ENCODE data around the gene CD44. TPM values are rescaled to one million over a fixed set of nuclear protein-coding genes. Genes with fewer than 3 reads are reported as not detected.

Gene CD44
- total RNA-seq, 1 donor from 2014 or later, result 489 TPM

- Mint-ChIP-seq H3K4me1 (peaks cover 14% of the 10 kb centered on the region), H3K36me3 (ENCODE audit: low read depth) (no peaks in the 10 kb centered on the region), H3K27ac (no peak overlapping the region), H3K9me3 (peaks cover 5% of the 10 kb centered on the region), H3K4me3 (no peak overlapping the region), H3K27me3 (peaks cover 29% of the 10 kb centered on the region)
- no peak for DNase-seq
- intact Hi-C loops (cut with micrococcal nuclease), result no loop called here
Observed at GRCh38 chr11:35260342-35260985, 121.5 kb downstream of the CD44 start.

- Mint-ChIP-seq H3K4me3 (no peak overlapping the region), H3K27ac (no peak overlapping the region), H3K36me3 (ENCODE audit: low read depth) (no peaks in the 10 kb centered on the region), H3K4me1 (peaks cover 13% of the 10 kb centered on the region), H3K9me3 (peaks cover 9% of the 10 kb centered on the region), H3K27me3 (peaks cover 29% of the 10 kb centered on the region)
- no peak for DNase-seq
- intact Hi-C loops (cut with micrococcal nuclease), result no loop called here
Observed at GRCh38 chr11:35261197-35261596, 122.2 kb downstream of the CD44 start.

DNA sequence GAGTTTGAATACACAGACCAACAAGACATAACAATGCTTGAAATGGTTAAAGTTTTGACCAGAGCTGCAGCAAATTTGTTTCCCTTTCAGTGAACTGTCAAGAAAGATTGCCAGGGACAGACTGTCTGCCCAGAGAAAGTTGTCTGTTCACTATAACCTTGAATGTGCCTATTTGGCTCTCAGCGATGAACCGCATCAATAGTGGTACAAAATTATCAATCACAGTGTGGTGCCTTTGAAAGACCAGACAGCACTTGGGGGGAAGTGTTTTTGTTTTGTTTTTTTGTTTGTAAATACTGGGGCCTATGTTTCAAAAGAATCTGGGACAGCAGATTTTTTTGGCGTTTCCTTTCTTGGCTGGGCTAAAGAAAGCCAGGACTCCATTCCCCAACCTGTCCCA lies 123.1 kb downstream of the CD44 start:
- H3K27me3 Mint-ChIP-seq, result peaks cover 32% of the 10 kb centered on the region
- peaks cover 5% of the 10 kb centered on the region for H3K4me1 Mint-ChIP-seq
- no peak overlapping the region for H3K4me3 Mint-ChIP-seq
- no peak for DNase-seq
- intact Hi-C loops (cut with micrococcal nuclease), result no loop called here
- no peak overlapping the region for H3K27ac Mint-ChIP-seq
- peaks cover 9% of the 10 kb centered on the region for H3K9me3 Mint-ChIP-seq
- H3K36me3 Mint-ChIP-seq (ENCODE audit: low read depth), result no peaks in the 10 kb centered on the region

DNA sequence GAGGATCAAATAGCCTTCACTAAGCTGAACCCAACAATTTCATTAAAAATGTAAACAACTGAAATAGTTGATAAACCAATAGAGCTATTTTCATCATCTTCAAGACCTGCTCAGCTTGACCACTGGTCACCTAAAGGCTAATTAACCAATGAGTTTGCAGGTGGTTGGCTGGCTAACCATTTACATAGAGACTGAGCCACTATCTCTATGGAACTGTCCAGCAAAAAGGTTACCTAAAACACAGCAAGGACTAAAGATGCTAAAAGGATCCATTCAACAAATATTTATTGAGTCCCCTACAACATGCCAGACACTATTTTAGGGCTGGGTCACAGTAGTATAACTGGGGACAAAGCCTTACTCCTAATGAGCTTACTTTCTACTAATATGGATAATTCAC lies 123.8 kb downstream of the CD44 start:
- no peak overlapping the region for H3K27ac Mint-ChIP-seq
- H3K9me3 Mint-ChIP-seq, result peaks cover 9% of the 10 kb centered on the region
- H3K36me3 Mint-ChIP-seq (ENCODE audit: low read depth), result no peaks in the 10 kb centered on the region
- H3K4me1 Mint-ChIP-seq, result no peaks in the 10 kb centered on the region
- no peak overlapping the region for H3K4me3 Mint-ChIP-seq
- H3K27me3 Mint-ChIP-seq, result peaks cover 32% of the 10 kb centered on the region
- intact Hi-C loops (cut with micrococcal nuclease), result no loop called here
- DNase-seq, result no peak

- Mint-ChIP-seq H3K9me3 (peaks cover 14% of the 10 kb centered on the region), H3K36me3 (ENCODE audit: low read depth) (no peaks in the 10 kb centered on the region), H3K27me3 (peaks cover 19% of the 10 kb centered on the region), H3K4me3 (no peak overlapping the region), H3K27ac (no peak overlapping the region), H3K4me1 (peaks cover 5% of the 10 kb centered on the region)
- DNase-seq, result no peak
- intact Hi-C loops (cut with micrococcal nuclease), result no loop called here
Observed at GRCh38 chr11:35265755-35266454, 126.9 kb downstream of the CD44 start.

DNA sequence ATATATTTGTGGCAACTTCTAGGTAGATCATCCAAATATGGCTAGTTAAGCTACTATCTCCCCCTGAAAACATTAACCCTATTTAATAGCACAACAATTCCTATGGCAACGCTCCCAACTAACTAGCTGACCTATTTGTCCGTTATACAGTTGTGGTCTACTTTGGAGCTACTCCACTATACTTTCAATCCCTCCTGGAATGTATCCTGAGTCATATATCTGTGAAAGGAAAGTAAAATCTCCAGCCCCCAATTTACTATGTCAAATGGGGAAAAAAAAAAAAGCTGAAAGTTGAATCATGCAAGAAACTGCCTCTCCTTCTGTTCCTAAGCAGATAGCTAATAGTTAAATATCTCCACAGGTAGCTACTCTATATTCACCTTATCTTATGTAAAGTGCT lies 128.5 kb downstream of the CD44 start:
- Mint-ChIP-seq H3K36me3 (ENCODE audit: low read depth) (no peaks in the 10 kb centered on the region), H3K27ac (no peak overlapping the region), H3K4me3 (no peak overlapping the region), H3K9me3 (peaks cover 14% of the 10 kb centered on the region), H3K4me1 (peaks cover 20% of the 10 kb centered on the region), H3K27me3 (peaks cover 7% of the 10 kb centered on the region)
- no peak for DNase-seq
- intact Hi-C loops (cut with micrococcal nuclease), result no loop called here

GRCh38 chr11:35270342-35270741 lies 131.4 kb downstream of the CD44 start:
- peaks cover 7% of the 10 kb centered on the region for H3K27me3 Mint-ChIP-seq
- H3K36me3 Mint-ChIP-seq (ENCODE audit: low read depth), result peaks cover 3% of the 10 kb centered on the region
- H3K9me3 Mint-ChIP-seq, result peaks cover 18% of the 10 kb centered on the region
- DNase-seq, result no peak
- H3K27ac Mint-ChIP-seq, result no peak overlapping the region
- H3K4me1 Mint-ChIP-seq, result peaks cover 46% of the 10 kb centered on the region
- intact Hi-C loops (cut with micrococcal nuclease), result loop anchor here (5.0 kb wide), 1 partner anchor 33 kb away; no protein-coding TSS in a partner anchor
- no peak overlapping the region for H3K4me3 Mint-ChIP-seq

- intact Hi-C loops (cut with micrococcal nuclease), result loop anchor here (5.0 kb wide), 1 partner anchor 34 kb away; no protein-coding TSS in a partner anchor
- Mint-ChIP-seq H3K36me3 (ENCODE audit: low read depth) (peaks cover 3% of the 10 kb centered on the region), H3K4me3 (no peak overlapping the region), H3K4me1 (peaks cover 52% of the 10 kb centered on the region), H3K27ac (peak overlapping the region; percentile 2), H3K27me3 (peaks cover 5% of the 10 kb centered on the region), H3K9me3 (peaks cover 13% of the 10 kb centered on the region)
- DNase-seq, result no peak
Observed at GRCh38 chr11:35271031-35271430, 132.1 kb downstream of the CD44 start.

DNA sequence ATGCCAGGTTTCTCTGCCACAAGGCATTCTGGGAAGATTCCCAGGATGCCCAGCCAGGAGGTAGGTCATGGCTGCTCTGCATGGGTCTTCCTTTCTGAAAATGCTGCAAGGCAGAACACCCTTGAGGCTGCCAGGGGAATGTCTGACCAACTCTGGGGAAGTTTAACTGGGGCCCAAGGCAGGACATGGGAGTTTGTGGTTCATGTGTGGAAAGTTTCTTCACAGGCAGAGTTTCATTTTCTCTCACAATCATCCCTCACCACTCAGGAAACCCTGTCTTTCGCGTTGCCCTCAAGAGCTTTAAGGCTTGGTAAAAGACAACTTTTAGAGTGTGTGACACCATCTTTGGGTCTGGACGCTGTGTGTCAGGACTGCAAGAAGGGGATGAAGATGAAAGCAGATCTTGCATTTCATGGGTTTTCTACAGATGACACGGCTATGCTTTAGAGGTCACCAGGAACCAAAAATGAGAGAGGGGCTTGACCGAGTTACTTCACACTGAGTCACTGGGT lies 133.5 kb downstream of the CD44 start:
- peak overlapping the region; percentile 16 for H3K4me3 Mint-ChIP-seq
- peak overlapping the region; percentile 87 for H3K27ac Mint-ChIP-seq
- H3K4me1 Mint-ChIP-seq, result peaks cover 60% of the 10 kb centered on the region
- peaks cover 2% of the 10 kb centered on the region for H3K27me3 Mint-ChIP-seq
- peaks cover 4% of the 10 kb centered on the region for H3K36me3 Mint-ChIP-seq (ENCODE audit: low read depth)
- intact Hi-C loops (cut with micrococcal nuclease), result loop anchor here (1.0 to 5.0 kb wide), 10 partner anchors 16 to 259 kb away; no protein-coding TSS in a partner anchor
- H3K9me3 Mint-ChIP-seq, result peaks cover 16% of the 10 kb centered on the region
- DNase-seq, result peak; percentile 86

GRCh38 chr11:35274909-35275785 lies 136.2 kb downstream of the CD44 start:
- Mint-ChIP-seq H3K36me3 (ENCODE audit: low read depth) (peaks cover 6% of the 10 kb centered on the region), H3K27ac (no peak overlapping the region), H3K9me3 (peaks cover 23% of the 10 kb centered on the region), H3K4me3 (no peak overlapping the region), H3K4me1 (peaks cover 65% of the 10 kb centered on the region), H3K27me3 (peaks cover 2% of the 10 kb centered on the region)
- no peak for DNase-seq
- intact Hi-C loops (cut with micrococcal nuclease), result loop anchor here (5.0 kb wide), 1 partner anchor 38 kb away; no protein-coding TSS in a partner anchor

- Mint-ChIP-seq H3K27ac (peak overlapping the region; percentile 63), H3K9me3 (peaks cover 19% of the 10 kb centered on the region), H3K4me3 (no peak overlapping the region), H3K27me3 (peaks cover 2% of the 10 kb centered on the region), H3K4me1 (peaks cover 62% of the 10 kb centered on the region), H3K36me3 (ENCODE audit: low read depth) (peaks cover 6% of the 10 kb centered on the region)
- intact Hi-C loops (cut with micrococcal nuclease), result no loop called here
- no peak for DNase-seq
Observed at GRCh38 chr11:35275786-35276170, 136.8 kb downstream of the CD44 start.

DNA sequence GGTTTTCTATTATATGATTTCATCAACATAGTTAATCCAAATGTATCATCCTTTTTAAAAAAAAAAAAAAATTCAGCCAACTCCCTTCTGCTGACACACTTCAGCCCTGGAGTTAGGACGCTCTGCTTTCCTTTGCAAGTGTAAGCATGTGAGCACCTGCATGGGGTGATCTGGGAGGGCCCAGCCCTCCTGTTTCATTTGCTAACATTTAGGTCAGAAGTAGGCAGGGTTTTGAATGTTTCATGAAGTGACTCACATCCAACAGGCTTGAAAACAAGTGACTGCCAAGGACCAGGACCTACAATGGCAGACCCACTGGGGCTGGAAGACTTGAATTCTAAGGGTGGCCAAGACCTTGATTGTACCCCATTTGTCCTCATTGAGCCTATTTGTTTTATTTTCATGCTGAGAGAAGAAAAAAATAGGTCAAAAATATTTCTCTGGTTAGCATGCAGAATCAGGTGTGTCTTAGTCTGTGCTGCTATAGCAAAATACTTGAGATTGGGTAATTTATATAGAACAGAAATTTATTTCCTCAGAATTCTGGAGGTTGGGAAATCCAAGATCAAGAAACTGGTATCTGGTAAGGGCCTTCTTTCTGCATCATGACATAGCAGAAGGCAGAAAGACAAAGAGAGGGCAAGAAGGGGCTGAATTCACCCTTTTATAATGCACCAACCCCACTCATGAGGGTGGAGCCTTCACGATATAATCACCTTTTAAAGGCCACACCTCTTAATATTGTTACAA lies 137.6 kb downstream of the CD44 start:
- Mint-ChIP-seq H3K4me3 (no peak overlapping the region), H3K27ac (peak overlapping the region; percentile 63), H3K36me3 (ENCODE audit: low read depth) (peaks cover 6% of the 10 kb centered on the region), H3K4me1 (peaks cover 55% of the 10 kb centered on the region), H3K9me3 (peaks cover 18% of the 10 kb centered on the region), H3K27me3 (peaks cover 2% of the 10 kb centered on the region)
- no peak for DNase-seq
- intact Hi-C loops (cut with micrococcal nuclease), result no loop called here

GRCh38 chr11:35277827-35278226 lies 138.9 kb downstream of the CD44 start:
- H3K4me3 Mint-ChIP-seq, result no peak overlapping the region
- H3K27ac Mint-ChIP-seq, result peak overlapping the region; percentile 2
- intact Hi-C loops (cut with micrococcal nuclease), result no loop called here
- H3K27me3 Mint-ChIP-seq, result peaks cover 2% of the 10 kb centered on the region
- peaks cover 18% of the 10 kb centered on the region for H3K9me3 Mint-ChIP-seq
- H3K36me3 Mint-ChIP-seq (ENCODE audit: low read depth), result peaks cover 6% of the 10 kb centered on the region
- peaks cover 52% of the 10 kb centered on the region for H3K4me1 Mint-ChIP-seq
- DNase-seq, result no peak
